GM19468 (cell line): Measurements from ENCODE around the gene ZBED1.
"Not testable (repeated sequence)": the region's sequence is repeated elsewhere in the genome, so short reads cannot be mapped to it uniquely, and the experiment has no call there.

Experiments
- ATAC-seq: cut with Tn5 transposase; IDR thresholded peaks from one replicate; pipeline ENCODE4 v1.9.1; 2021; ENCODE audit warnings: mild to moderate bottlenecking, moderate library complexity, moderate number of reproducible peaks; ENCODE audit not compliant: unreplicated experiment; ENCODE audit errors: extremely low read depth

The ZBED1 gene

DNA sequence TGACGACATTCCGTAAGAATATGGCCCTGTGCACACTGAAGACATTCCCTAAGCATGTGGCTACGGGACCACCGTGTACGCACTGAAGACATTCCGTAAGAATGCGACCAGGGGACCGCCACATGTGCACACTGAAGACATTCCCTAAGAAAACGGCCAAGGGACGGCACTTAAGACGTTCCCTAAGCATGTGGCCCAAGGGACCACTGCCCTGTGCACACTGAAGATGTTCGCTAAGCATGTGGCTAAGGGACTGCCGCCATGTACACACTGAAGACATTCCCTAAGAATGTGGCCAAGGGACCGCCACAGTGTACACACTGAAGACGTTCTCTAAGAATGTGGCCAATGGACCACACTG is 21.4 kb downstream of the ZBED1 start:
- ATAC-seq = no peak

DNA sequence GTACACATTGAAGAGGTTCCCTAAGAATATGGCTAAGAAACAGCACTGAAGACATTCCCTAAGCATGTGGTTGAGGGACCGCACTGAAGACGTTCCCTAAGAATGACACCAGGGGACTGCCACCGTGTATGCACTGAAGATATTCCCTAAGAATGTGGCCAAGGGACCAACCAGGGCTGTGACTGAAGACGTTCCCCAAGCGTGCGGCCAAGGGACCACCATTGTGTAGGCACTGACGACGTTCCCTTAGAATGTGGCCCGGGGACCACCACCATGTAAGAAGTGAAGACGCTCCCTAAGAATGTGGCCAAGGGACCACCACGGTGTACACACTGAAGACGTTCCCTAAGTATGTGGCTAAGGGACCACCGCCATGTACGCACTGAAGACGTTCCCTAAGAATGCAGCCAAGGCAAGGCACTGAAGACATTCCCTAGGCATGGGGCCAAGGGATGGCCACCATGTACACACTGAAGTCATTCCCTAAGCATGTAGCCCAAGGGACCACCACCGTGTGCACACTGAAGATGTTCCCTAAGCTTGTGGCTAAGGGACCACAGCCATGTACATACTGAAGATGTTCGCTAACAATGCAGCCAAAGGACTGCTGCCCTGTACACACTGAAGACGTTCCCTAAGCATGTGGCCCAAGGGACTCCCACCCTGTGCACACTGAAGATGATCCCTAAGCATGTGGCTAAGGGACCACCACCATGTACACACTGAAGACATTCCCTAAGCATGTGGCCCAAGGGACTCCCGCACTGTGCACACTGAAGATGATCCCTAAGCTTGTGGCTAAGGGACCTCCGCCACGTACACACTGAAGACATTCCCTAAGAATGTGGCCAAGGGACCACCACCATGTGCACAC is 22.0 kb downstream of the ZBED1 start:
- no peak for ATAC-seq

DNA sequence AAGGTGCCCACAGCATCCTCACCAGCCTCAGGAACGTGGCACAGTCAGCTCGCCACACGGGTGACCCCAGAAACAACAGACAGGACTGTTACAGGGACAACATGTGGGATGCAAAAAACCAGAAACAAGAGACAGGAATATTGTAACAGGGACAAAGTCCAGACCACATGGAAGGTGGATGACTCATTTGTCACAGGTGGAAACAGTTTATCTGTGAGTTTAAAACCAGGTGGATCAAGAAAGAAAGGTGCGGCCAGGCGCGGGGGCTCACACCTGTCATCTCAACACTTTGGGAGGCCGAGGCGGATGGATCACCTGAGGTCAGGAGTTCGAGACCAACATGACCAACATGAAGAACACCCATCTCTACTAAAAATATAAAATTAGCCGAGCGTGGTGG is 23.5 kb downstream of the ZBED1 start:
- ATAC-seq = not testable (repeated sequence)

GRCh38 chrX:2474963-2475726 is 25.6 kb downstream of the ZBED1 start:
- ATAC-seq = no peak

- no peak for ATAC-seq
Measured at GRCh38 chrX:2474280-2474962, 26.4 kb downstream of the ZBED1 start.

DNA sequence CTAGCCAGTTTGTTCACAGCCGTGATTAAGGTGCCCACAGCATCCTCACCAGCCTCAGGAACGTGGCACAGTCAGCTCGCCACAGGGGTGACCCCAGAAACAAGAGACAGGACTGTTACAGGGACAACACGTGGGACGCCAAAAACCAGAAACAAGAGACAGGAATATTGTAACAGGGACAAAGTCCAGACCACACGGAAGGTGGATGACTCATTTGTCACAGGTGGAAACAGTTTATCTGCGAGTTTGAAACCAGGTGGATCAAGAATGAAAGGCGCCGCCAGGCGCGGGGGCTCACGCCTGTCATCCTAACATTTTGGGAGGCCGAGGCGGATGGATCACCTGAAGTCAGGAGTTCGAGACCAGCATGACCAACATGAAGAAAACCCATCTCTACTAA is 27.7 kb downstream of the ZBED1 start:
- not testable (repeated sequence) for ATAC-seq

DNA sequence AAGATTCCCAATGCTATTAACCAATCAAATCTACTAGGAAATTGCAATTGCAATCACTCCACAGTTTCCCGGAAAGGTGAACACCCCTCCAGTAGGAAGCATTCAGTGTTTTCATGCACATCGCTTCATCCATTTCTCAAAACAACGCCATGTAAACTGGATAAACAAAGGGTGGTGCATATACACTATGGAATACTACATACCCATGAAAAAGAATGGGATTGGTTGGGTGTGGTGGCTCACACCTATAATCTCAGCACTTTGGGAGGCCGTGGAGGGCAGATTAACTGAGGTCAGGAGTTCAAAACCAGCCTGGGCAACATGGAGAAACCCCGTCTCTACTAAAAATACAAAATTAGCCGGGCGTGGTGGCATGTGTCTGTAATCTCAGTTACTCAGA is 29.1 kb downstream of the ZBED1 start:
- ATAC-seq = no peak

GRCh38 chrX:2471126-2471525 is 29.6 kb downstream of the ZBED1 start:
- not testable (repeated sequence) for ATAC-seq

DNA sequence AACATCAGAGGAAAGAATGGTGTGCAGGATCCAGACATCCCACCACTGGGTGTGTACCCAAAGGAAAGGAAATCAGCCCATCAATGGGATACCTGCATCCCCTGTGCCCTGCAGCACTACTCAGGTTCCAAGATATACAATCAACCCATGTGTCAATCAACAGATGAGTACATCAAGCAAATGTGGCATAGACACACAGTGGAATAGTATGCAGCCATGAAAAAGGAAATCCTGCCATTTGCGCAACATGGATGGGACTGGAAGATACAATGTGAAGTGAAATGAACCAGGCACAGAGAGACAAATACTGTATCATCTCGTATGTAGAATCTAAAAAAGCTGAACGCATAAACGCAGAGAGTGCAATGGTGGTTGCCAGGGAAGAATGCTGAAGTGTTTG is 30.9 kb downstream of the ZBED1 start:
- not testable (repeated sequence) for ATAC-seq

DNA sequence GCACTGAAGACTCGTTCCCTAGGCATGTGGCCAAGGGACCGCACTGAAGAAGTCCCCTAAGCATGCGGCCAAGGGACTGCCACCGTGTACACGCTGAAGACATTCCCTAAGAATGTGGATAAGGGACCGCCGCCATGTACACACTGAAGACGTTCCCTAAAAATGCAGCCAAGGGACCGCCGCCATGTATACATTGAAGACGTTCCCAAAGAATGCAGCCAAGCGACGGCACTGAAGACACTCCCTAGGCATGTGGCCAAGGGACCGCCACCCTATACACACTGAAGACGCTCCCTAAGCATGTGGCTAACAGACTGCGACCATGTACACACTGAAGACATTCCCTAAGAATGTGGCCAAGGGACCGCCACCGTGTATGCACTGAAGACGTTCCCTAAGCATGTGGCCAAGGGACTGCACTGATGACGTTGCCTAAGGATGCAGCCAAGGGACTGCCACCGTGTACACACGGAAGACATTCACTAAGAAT is 31.5 kb downstream of the ZBED1 start:
- ATAC-seq = no peak

DNA sequence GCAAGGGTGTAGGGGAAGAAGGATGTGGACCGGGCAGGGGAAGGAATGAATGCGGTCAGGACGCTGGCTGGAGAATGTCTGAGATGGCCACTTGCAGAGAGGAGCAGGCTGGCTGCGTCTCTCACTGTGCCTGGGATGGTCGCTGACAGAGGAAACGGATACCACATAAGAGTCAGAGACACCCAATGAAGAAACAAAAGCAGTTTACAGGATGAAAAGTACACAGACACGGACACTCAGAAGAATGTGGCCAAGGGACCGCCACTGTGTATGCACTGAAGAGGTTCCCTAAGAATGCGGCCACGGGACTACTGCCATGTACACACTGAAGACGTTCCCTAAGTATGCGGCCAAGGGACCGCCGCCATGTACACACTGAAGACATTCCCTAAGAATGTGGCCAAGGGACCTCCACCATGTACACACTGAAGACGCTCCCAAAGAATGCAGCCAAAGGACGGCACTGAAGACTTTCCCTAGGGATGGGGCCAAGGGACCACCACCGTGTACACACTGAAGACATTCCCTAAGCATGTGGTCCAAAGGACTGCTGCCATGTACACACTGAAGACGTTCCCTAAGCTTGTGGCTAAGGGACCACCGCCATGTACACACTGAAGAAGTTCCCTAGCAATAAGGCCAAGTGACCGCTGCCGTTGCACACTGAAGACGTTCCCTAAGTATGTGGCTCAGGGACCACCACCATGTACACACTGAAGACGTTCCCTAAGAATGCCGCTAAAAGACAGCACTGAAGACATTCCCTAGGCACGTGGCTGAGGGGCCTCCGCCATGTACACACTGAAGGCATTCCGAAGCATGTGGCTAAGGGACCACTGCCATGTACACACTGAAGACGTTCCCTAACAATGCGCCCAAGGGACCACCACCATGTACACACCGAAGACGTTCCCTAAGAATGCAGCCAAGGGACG is 32.2 kb downstream of the ZBED1 start:
- no peak for ATAC-seq

- no peak for ATAC-seq
Measured at GRCh38 chrX:2466876-2467656, 33.7 kb downstream of the ZBED1 start.

DNA sequence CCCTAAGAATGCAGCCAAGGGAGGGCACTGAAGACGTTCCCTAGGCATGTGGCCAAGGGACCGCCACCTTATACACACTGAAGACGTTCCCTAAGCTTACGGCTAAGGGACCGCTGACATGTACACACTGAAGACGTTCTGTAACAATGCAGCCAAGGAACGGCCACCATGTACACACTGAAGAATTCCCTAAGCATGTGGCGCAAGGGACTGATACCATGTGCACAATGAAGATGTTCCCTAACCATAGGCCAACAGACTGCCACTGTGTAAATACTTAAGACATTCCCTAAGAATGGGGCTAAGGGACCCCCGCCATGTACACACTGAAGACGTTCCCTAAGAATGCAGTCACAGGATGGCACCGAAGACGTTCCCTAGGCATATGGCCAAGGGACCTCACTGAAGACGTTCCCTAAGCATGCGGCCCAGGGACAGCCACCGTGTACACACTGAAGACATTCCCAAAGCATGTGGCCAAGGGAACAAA is 36.1 kb downstream of the ZBED1 start:
- no peak for ATAC-seq

DNA sequence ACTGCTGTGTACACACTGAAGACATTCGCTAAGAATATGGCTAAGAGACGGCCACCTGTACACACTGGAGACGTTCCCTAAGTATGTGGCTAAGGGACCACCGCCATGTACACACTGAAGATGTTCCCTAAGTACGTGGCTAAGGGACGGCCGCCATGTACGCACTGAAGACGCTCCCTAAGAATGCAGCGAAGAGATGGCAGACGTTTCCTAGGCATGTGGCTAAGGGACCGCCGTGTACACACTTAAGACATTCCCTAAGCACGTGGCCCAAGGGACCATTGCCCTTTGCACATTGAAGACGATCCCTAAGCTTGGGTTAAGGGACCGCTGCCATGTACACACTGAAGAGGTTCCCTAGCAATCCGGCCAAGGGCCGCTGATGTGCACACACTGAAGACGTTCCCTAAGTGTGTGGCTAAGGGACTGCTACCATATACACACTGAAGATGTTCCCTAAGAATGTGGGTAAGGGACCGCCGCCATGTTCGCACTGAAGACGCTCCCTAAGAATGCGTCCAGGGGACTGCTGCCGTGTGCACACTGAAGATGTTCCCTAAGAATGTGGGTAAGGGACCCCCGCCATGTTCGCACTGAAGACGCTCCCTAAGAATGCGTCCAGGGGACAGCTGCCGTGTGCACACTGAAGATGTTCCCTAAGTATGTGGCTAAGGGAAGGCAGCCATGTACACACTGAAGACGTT is 36.7 kb downstream of the ZBED1 start:
- ATAC-seq = no peak

- ATAC-seq = not testable (repeated sequence)
Measured at GRCh38 chrX:2463481-2463880, 37.3 kb downstream of the ZBED1 start.

- ATAC-seq = no peak
Measured at GRCh38 chrX:2462780-2463179, 38.0 kb downstream of the ZBED1 start.

GRCh38 chrX:2462074-2462473 is 38.7 kb downstream of the ZBED1 start:
- ATAC-seq = no peak

DNA sequence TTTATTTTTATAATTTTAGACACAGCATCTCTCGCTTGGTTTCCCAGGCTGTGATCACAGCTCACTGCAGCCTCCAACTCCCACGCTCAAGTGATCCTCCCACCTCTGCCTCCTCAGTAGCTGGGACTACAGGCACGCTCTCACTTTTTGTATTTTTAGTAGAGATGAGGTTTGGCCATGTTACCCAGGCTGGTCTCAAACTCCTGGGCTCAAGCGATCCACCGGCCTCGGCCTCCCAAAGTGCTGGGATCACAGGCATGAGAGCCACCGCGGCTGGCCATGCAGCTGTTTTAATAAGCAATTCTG is 39.1 kb downstream of the ZBED1 start:
- ATAC-seq = no peak
